Measurements from ENCODE around the gene CCDC91.

The CCDC91 gene

DNA sequence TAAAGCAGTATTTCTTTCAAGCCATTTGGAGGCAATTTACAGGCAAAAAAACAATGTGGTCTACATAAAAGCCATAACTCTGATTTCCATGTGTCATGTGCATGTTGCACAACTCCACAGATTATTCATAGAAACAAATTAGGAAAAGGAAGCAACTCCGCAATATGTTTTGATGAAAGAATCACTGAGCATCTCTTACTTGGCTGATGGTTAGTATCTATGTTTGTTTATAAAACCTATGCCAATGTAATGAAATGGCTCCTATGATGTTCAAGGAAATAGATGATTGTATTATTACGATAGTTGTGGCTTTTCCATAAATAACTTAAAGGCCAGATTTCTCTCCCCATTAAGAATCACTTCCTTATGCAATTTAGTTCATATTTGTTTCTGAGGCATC is 373.7 kb downstream of the CCDC91 start:
- peak; percentile 62 for DNase-seq (ENCODE audit: low read depth)
- H3K4me3 ChIP-seq (replicated peaks; ENCODE audit: low read depth, low read length): no peak overlapping the region
- TF ChIP-seq, protein P1, sequence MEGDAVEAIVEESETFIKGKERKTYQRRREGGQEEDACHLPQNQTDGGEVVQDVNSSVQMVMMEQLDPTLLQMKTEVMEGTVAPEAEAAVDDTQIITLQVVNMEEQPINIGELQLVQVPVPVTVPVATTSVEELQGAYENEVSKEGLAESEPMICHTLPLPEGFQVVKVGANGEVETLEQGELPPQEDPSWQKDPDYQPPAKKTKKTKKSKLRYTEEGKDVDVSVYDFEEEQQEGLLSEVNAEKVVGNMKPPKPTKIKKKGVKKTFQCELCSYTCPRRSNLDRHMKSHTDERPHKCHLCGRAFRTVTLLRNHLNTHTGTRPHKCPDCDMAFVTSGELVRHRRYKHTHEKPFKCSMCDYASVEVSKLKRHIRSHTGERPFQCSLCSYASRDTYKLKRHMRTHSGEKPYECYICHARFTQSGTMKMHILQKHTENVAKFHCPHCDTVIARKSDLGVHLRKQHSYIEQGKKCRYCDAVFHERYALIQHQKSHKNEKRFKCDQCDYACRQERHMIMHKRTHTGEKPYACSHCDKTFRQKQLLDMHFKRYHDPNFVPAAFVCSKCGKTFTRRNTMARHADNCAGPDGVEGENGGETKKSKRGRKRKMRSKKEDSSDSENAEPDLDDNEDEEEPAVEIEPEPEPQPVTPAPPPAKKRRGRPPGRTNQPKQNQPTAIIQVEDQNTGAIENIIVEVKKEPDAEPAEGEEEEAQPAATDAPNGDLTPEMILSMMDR (IDR thresholded peaks at IDR 0.05; ENCODE audit: low read length, missing control alignments): no peak

- H3K4me3 ChIP-seq (replicated peaks; ENCODE audit: low read depth, low read length): no peak overlapping the region
- DNase-seq (ENCODE audit: low read depth): peak; percentile 81
- TF ChIP-seq, protein P1 (IDR thresholded peaks at IDR 0.05; ENCODE audit: low read length, missing control alignments): no peak
Measured at GRCh38 chr12:28568118-28568517, 377.9 kb downstream of the CCDC91 start.

- no peak overlapping the region for H3K4me3 ChIP-seq (replicated peaks; ENCODE audit: low read depth, low read length)
- DNase-seq (ENCODE audit: low read depth): no peak
- TF ChIP-seq, protein P1 (IDR thresholded peaks at IDR 0.05; ENCODE audit: low read length, missing control alignments): no peak
Measured at GRCh38 chr12:28568704-28569103, 378.4 kb downstream of the CCDC91 start.

- no peak overlapping the region for H3K4me3 ChIP-seq (replicated peaks; ENCODE audit: low read depth, low read length)
- peak; percentile 61 for DNase-seq (ENCODE audit: low read depth)
Measured at GRCh38 chr12:28569698-28570411, 379.6 kb downstream of the CCDC91 start.

GRCh38 chr12:28570811-28571210 is 380.6 kb downstream of the CCDC91 start:
- H3K4me3 ChIP-seq (replicated peaks; ENCODE audit: low read depth, low read length): no peak overlapping the region
- TF ChIP-seq, protein P1 (IDR thresholded peaks at IDR 0.05; ENCODE audit: low read length, missing control alignments): no peak
- DNase-seq (ENCODE audit: low read depth): no peak

More at GRCh38 chr12:28569698-28570411, 379.6 kb downstream of the CCDC91 start:
- TF ChIP-seq, protein P1 (IDR thresholded peaks at IDR 0.05; ENCODE audit: low read length, missing control alignments): no peak

- H3K4me3 ChIP-seq (replicated peaks; ENCODE audit: low read depth, low read length): no peak overlapping the region
- TF ChIP-seq, protein P1 (IDR thresholded peaks at IDR 0.05; ENCODE audit: low read length, missing control alignments): no peak
- DNase-seq (ENCODE audit: low read depth): no peak
Measured at GRCh38 chr12:28574746-28575592, 384.7 kb downstream of the CCDC91 start.
